ENCODE measurements around the gene TRIM71.

TRIM71 gene

DNA sequence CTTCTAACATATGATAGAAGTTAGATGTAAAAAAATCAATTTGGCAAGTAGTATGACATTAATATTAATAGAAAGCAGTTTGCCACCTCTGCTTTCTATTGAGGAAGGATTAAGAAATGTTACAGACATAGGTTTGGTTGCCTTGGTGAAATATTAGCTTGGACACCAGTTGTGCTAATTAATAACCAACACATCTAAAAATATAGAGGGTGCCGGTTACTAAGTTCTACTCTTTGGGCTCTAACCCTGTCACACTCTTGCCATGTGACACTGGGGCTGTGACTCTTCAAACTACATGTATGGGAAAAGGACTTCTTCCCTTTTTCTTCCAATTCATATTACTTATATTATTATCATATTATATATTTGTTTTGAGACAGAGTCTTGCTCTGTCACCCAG, 64.4 kb downstream of the TRIM71 start:
- H3K27ac ChIP-seq (ENCODE audit: low read depth, low read length) = no peak overlapping the region
- H3K79me2 ChIP-seq (ENCODE audit: control insufficient read depth, low read length) = no peaks in the 10 kb centered on the region
- H3K36me3 ChIP-seq (ENCODE audit: control insufficient read depth, low read length) = no peaks in the 10 kb centered on the region
- no peaks in the 10 kb centered on the region for H3K4me1 ChIP-seq (ENCODE audit: control insufficient read depth, low read length)
- no peaks in the 10 kb centered on the region for H3K9me2 ChIP-seq (replicated peaks; ENCODE audit: control insufficient read depth, low read length)
- no peak overlapping the region for H3K4me3 ChIP-seq (ENCODE audit: low read length)
- no peak for TF ChIP-seq EZH2phosphoT487 (IDR thresholded peaks at IDR 0.05; ENCODE audit: borderline replicate concordance, low read length)
- TF ChIP-seq, protein P1, sequence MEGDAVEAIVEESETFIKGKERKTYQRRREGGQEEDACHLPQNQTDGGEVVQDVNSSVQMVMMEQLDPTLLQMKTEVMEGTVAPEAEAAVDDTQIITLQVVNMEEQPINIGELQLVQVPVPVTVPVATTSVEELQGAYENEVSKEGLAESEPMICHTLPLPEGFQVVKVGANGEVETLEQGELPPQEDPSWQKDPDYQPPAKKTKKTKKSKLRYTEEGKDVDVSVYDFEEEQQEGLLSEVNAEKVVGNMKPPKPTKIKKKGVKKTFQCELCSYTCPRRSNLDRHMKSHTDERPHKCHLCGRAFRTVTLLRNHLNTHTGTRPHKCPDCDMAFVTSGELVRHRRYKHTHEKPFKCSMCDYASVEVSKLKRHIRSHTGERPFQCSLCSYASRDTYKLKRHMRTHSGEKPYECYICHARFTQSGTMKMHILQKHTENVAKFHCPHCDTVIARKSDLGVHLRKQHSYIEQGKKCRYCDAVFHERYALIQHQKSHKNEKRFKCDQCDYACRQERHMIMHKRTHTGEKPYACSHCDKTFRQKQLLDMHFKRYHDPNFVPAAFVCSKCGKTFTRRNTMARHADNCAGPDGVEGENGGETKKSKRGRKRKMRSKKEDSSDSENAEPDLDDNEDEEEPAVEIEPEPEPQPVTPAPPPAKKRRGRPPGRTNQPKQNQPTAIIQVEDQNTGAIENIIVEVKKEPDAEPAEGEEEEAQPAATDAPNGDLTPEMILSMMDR (IDR thresholded peaks at IDR 0.05; ENCODE audit: low read depth, low read length, poor library complexity, severe bottlenecking) = no peak
- H3K4me2 ChIP-seq (ENCODE audit: low read length) = no peak overlapping the region
- peaks cover 23% of the 10 kb centered on the region for H3K27me3 ChIP-seq (ENCODE audit: control insufficient read depth, low read length)
- H4K20me1 ChIP-seq (ENCODE audit: control insufficient read depth, insufficient read depth, low read depth, low read length) = no peaks in the 10 kb centered on the region
- H3K9me3 ChIP-seq (ENCODE audit: control insufficient read depth, insufficient read depth, low read length) = no peaks in the 10 kb centered on the region
- H3F3A ChIP-seq (ENCODE audit: control insufficient read depth, insufficient read depth) = no peaks in the 10 kb centered on the region

DNA sequence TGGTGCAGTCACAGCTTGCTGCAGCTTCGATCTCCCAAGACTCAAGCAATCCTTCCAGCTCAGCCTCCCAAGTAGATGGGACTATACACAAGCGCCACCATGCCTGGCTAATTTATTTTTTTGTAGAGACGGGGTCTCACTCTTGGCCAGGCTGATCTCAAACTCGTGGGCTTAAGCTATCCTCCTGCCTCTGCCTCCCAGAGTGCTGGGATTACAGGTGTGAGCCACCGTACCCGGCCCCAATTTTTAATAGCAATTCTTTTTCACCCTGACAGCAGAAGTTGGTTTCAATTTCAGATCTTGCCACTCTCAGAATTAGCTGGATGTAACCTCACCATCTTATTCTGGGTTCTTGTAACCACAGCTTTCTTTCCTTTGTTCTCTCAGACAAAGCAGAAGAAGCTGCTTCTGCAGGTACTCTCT, 64.8 kb downstream of the TRIM71 start:
- no peaks in the 10 kb centered on the region for H3K9me3 ChIP-seq (ENCODE audit: control insufficient read depth, insufficient read depth, low read length)
- H3K4me1 ChIP-seq (ENCODE audit: control insufficient read depth, low read length) = no peaks in the 10 kb centered on the region
- TF ChIP-seq, protein P1 (IDR thresholded peaks at IDR 0.05; ENCODE audit: low read depth, low read length, poor library complexity, severe bottlenecking) = no peak
- TF ChIP-seq EZH2phosphoT487 (IDR thresholded peaks at IDR 0.05; ENCODE audit: borderline replicate concordance, low read length) = no peak
- no peaks in the 10 kb centered on the region for H3K9me2 ChIP-seq (replicated peaks; ENCODE audit: control insufficient read depth, low read length)
- H3K79me2 ChIP-seq (ENCODE audit: control insufficient read depth, low read length) = no peaks in the 10 kb centered on the region
- no peak overlapping the region for H3K4me2 ChIP-seq (ENCODE audit: low read length)
- no peaks in the 10 kb centered on the region for H3F3A ChIP-seq (ENCODE audit: control insufficient read depth, insufficient read depth)
- H4K20me1 ChIP-seq (ENCODE audit: control insufficient read depth, insufficient read depth, low read depth, low read length) = no peaks in the 10 kb centered on the region
- no peak overlapping the region for H3K4me3 ChIP-seq (ENCODE audit: low read length)
- H3K27ac ChIP-seq (ENCODE audit: low read depth, low read length) = no peak overlapping the region
- H3K27me3 ChIP-seq (ENCODE audit: control insufficient read depth, low read length) = peaks cover 23% of the 10 kb centered on the region
- no peaks in the 10 kb centered on the region for H3K36me3 ChIP-seq (ENCODE audit: control insufficient read depth, low read length)

DNA sequence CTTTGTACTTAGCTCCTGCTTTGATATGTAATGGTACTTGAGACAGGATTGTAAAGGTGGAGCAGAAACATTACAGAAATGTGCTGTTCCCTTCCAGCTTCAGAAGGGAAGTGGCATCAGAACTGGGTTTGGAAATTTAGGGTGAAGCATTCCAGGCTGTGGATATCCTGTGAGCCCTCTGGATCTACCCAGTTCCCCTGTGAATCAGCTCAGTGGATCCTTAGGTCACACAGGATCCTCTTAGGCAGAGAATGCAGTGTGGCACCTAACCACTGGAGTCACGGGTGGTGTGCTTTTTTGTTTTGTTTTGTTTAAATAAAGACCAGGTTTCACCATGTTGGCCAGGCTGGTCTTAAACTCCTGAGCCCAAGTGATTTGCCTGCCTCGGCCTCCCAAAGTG, 66.0 kb downstream of the TRIM71 start:
- TF ChIP-seq, protein P1 (IDR thresholded peaks at IDR 0.05; ENCODE audit: low read depth, low read length, poor library complexity, severe bottlenecking) = no peak
- TF ChIP-seq EZH2phosphoT487 (IDR thresholded peaks at IDR 0.05; ENCODE audit: borderline replicate concordance, low read length) = no peak
- Histone ChIP-seq H3K36me3 (ENCODE audit: control insufficient read depth, low read length) (no peaks in the 10 kb centered on the region), H3K4me2 (ENCODE audit: low read length) (no peak overlapping the region), H4K20me1 (ENCODE audit: control insufficient read depth, insufficient read depth, low read depth, low read length) (no peaks in the 10 kb centered on the region), H3K27ac (ENCODE audit: low read depth, low read length) (no peak overlapping the region), H3K4me1 (ENCODE audit: control insufficient read depth, low read length) (no peaks in the 10 kb centered on the region), H3K4me3 (ENCODE audit: low read length) (no peak overlapping the region), H3K9me3 (ENCODE audit: control insufficient read depth, insufficient read depth, low read length) (no peaks in the 10 kb centered on the region), H3K9me2 (replicated peaks; ENCODE audit: control insufficient read depth, low read length) (no peaks in the 10 kb centered on the region), H3K27me3 (ENCODE audit: control insufficient read depth, low read length) (peaks cover 23% of the 10 kb centered on the region), H3K79me2 (ENCODE audit: control insufficient read depth, low read length) (no peaks in the 10 kb centered on the region), H3F3A (ENCODE audit: control insufficient read depth, insufficient read depth) (no peaks in the 10 kb centered on the region)

DNA sequence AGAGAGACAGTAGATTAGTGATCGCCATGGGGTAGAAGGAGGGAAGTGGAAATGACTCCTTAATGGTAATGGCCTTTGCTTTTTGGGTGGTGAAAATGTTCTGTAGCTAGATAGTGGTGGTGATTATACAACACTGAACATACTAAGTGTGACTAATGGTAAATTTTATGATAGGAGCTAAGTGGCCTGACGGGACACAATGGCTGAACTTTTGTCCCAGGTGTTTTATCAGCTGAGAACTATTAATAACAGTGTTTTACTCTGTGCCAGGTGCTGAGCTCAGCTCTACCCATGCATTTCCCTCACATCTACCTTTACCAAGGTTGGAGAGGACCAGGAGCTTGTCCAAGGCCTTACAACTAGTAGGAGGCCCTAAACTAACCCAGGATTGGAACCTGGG, 66.8 kb downstream of the TRIM71 start:
- Histone ChIP-seq H3K9me2 (replicated peaks; ENCODE audit: control insufficient read depth, low read length) (no peaks in the 10 kb centered on the region), H3K27ac (ENCODE audit: low read depth, low read length) (no peak overlapping the region), H3F3A (ENCODE audit: control insufficient read depth, insufficient read depth) (no peaks in the 10 kb centered on the region), H3K4me1 (ENCODE audit: control insufficient read depth, low read length) (no peaks in the 10 kb centered on the region), H3K4me3 (ENCODE audit: low read length) (no peak overlapping the region), H3K79me2 (ENCODE audit: control insufficient read depth, low read length) (no peaks in the 10 kb centered on the region), H3K36me3 (ENCODE audit: control insufficient read depth, low read length) (no peaks in the 10 kb centered on the region), H3K27me3 (ENCODE audit: control insufficient read depth, low read length) (peaks cover 23% of the 10 kb centered on the region), H3K9me3 (ENCODE audit: control insufficient read depth, insufficient read depth, low read length) (no peaks in the 10 kb centered on the region), H3K4me2 (ENCODE audit: low read length) (no peak overlapping the region), H4K20me1 (ENCODE audit: control insufficient read depth, insufficient read depth, low read depth, low read length) (no peaks in the 10 kb centered on the region)
- TF ChIP-seq EZH2phosphoT487 (IDR thresholded peaks at IDR 0.05; ENCODE audit: borderline replicate concordance, low read length) = no peak
- TF ChIP-seq, protein P1 (IDR thresholded peaks at IDR 0.05; ENCODE audit: low read depth, low read length, poor library complexity, severe bottlenecking) = no peak
